Mammary epithelial cell (primary cell): ENCODE data around the gene RMND1.
"Not testable (repeated sequence)": the region's sequence is repeated elsewhere in the genome, so short reads cannot be mapped to it uniquely, and the experiment has no call there.

Experiments
- CTCF ChIP-seq, 2 donors: IDR thresholded peaks in 1 of 2; conservative IDR thresholded peaks in 1 of 2; 2 replicates each; pipeline ENCODE4 v1.5.1; 2011 to 2012; ENCODE audit warnings: inconsistent platforms in 2 of 2, low read length in 2 of 2, mild to moderate bottlenecking in 2 of 2, control low read depth in 1 of 2, low read depth in 1 of 2; ENCODE audit not compliant: insufficient read depth in 1 of 2; ENCODE audit errors: extremely low read depth in 1 of 2
- EZH2 ChIP-seq: IDR thresholded peaks from 2 replicates; pipeline ENCODE4 v1.6.1; 2012; ENCODE audit warnings: low read length, inconsistent platforms, borderline replicate concordance

GRCh38 chr6:151382631-151383030 lies 69.3 kb downstream of the RMND1 start:
- not testable (repeated sequence) for TF ChIP-seq CTCF (conservative IDR thresholded peaks at IDR 0.05 in 1 of 2, IDR thresholded peaks at IDR 0.05 in 1 of 2; ENCODE audit: extremely low read depth in 1 of 2, insufficient read depth in 1 of 2, low read depth in 1 of 2, low read length in 2 of 2); EZH2
